ENCODE results near the gene MAFG.

DNA sequence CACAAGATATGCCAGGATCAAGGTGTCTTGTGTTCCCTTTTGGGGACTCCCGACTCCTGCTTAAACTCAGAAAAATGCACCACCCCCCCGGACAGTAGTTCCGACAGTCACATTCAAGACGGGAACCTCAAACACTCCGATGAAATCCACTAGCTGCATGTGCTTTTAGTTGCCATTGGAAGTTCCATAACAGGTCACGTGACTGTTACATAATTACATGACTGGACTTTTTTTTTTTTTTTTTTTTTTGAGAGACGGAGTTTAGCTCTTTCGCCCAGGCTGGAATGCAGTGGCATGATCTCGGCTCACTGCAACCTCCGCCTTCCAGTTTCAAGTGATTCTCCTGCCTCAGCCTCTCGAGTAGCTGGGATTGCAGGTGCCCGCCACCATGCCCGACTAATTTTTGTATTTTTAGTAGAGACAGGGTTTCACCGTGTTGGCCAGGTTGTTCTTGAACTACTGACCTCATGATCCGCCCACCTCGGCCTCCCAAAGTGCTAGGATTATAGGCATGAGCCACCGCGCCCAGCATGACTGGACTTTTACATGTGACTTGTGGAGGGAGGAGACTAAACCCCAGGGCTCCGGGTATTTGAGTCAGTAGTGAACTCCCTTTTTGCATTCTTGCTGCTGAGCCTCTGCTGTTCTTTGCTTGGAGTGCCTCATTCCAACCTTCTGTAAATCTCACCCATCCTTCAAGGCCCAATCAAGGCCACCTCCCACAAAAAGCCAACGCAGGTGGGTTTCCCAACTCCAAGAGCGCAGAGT, 11.1 kb downstream of the MAFG start:
- TF ChIP-seq, protein P1, sequence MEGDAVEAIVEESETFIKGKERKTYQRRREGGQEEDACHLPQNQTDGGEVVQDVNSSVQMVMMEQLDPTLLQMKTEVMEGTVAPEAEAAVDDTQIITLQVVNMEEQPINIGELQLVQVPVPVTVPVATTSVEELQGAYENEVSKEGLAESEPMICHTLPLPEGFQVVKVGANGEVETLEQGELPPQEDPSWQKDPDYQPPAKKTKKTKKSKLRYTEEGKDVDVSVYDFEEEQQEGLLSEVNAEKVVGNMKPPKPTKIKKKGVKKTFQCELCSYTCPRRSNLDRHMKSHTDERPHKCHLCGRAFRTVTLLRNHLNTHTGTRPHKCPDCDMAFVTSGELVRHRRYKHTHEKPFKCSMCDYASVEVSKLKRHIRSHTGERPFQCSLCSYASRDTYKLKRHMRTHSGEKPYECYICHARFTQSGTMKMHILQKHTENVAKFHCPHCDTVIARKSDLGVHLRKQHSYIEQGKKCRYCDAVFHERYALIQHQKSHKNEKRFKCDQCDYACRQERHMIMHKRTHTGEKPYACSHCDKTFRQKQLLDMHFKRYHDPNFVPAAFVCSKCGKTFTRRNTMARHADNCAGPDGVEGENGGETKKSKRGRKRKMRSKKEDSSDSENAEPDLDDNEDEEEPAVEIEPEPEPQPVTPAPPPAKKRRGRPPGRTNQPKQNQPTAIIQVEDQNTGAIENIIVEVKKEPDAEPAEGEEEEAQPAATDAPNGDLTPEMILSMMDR (CRISPR knock-in tag; IDR thresholded peaks at IDR 0.05): no peak
- TF ChIP-seq YY1 (IDR thresholded peaks at IDR 0.05; ENCODE audit: insufficient read depth, insufficient replicate concordance, low read depth, low read length) (no peak), TAF1 (CRISPR knock-in tag; IDR thresholded peaks at IDR 0.05) (peak; percentile 29; the same call in 1 of the 2 replicates), ZFP37 (CRISPR knock-in tag; IDR thresholded peaks at IDR 0.05; ENCODE audit: borderline replicate concordance) (no peak), GATAD2A (CRISPR knock-in tag; IDR thresholded peaks at IDR 0.05) (0 out of 2 replicates have a peak, but pooled peaks have one; percentile 8), SIN3B (IDR thresholded peaks at IDR 0.05; ENCODE audit: low read length) (no peak)

All from HepG2 (cell line).